A549 (cell line): ENCODE data around the gene KREMEN1. TPM values are rescaled to one million over a fixed set of nuclear protein-coding genes. Genes with fewer than 3 reads are reported as not detected.

Source experiments
- ATAC-seq, 2 experiments: fragments of 200-7000 bp in 1 of 2; fragments of >200 bp in 1 of 2; cut with Nextera tagmentation in 1 of 2; cut with Tn5 transposase in 1 of 2; 3 replicates each; pipeline versions ENCODE4 v1.8.0 to v1.9.1; 2018 to 2020; ENCODE audit warnings: mild to moderate bottlenecking in 1 of 2, moderate library complexity in 1 of 2
- CTCF ChIA-PET: fragments of 300-600 bp; sonication (Branson Sonifier 250); formaldehyde crosslinking; extraction: SDS; loops from one replicate; lab custom pipeline; 2021; ENCODE audit warnings: antibody characterized with exemption, inconsistent platforms; lab: Yijun Ruan, JAX
- POLR2A ChIA-PET: fragments of 350-600 bp; formaldehyde crosslinking; extraction: SDS; loops from one replicate; lab custom pipeline; 2021; ENCODE audit warnings: antibody characterized with exemption, inconsistent platforms; lab: Yijun Ruan, JAX
- DNase-seq, 2 experiments: peaks; one replicate each; pipeline versions ENCODE4 v3.0.0 to v3.0.0-alpha.2; 2011 to 2016; ENCODE audit warnings: low read depth in 1 of 2, low spot score in 1 of 2
- FAIRE-seq: peaks from 2 replicates; lab custom pipeline; 2011; peaks lifted over from hg19 to GRCh38; lab: Jason Lieb, UNC
- H3K27ac ChIP-seq, 2 experiments: fragments of >200 bp; sonication (Bioruptor Twin); formaldehyde crosslinking; 3 replicates each; pipeline ENCODE4 v1.5.1; 2016 to 2017
- H3K4me1 ChIP-seq: fragments of >200 bp; sonication (Bioruptor Twin); formaldehyde crosslinking; 3 replicates; pipeline ENCODE4 v1.6.1; 2016
- H3K4me2 ChIP-seq: fragments of >200 bp; sonication (Bioruptor Twin); formaldehyde crosslinking; 3 replicates; pipeline ENCODE4 v1.6.1; 2016
- H3K4me3 ChIP-seq: fragments of >200 bp; sonication (Bioruptor Twin); formaldehyde crosslinking; 3 replicates; pipeline ENCODE4 v1.5.1; 2016
- H3K9me3 ChIP-seq: fragments of >200 bp; sonication (Bioruptor Twin); formaldehyde crosslinking; 3 replicates; pipeline ENCODE4 v1.6.1; 2016
- BCL3 ChIP-seq: fragments of >200 bp; sonication (Bioruptor Twin); formaldehyde crosslinking; IDR thresholded peaks from 3 replicates; pipeline ENCODE4 v1.6.1; 2016
- CBX8 ChIP-seq: fragments of 200-600 bp; sonication (generic); IDR thresholded peaks from 2 replicates; pipeline ENCODE4 v1.6.1; 2016
- CHD2 ChIP-seq: fragments of 150-350 bp; IDR thresholded peaks from 2 replicates; pipeline ENCODE4 v1.6.1; 2014; ENCODE audit warnings: low read length; ENCODE audit not compliant: partially characterized antibody
- E2F6 ChIP-seq: IDR thresholded peaks from 2 replicates; pipeline ENCODE4 v1.6.1; 2012; ENCODE audit warnings: low read depth, borderline replicate concordance
- EHMT2 ChIP-seq: fragments of 200-600 bp; sonication (generic); IDR thresholded peaks from 2 replicates; pipeline ENCODE4 v1.6.1; 2016; ENCODE audit warnings: antibody characterized with exemption, low read depth, mild to moderate bottlenecking, moderate library complexity
- ELK1 ChIP-seq: fragments of 150-350 bp; IDR thresholded peaks from 2 replicates; pipeline ENCODE4 v1.6.1; 2014; ENCODE audit warnings: low read depth, mild to moderate bottlenecking, low read length
- FOSL2 ChIP-seq, 2 experiments: fragments of 450-650 bp in 1 of 2; fragments of >200 bp in 1 of 2; sonication (Bioruptor Twin) in 1 of 2; formaldehyde crosslinking; IDR thresholded peaks; 2 replicates each; pipeline versions ENCODE4 v1.5.0 to v1.6.1; 2016 to 2020; ENCODE audit warnings: mild to moderate bottlenecking in 1 of 2, moderate library complexity in 1 of 2
- HOXA7 ChIP-seq: fragments of 250-450 bp; sonication (Bioruptor Pico); IDR thresholded peaks from 2 replicates; pipeline ENCODE4 v1.5.0; 2020; ENCODE audit warnings: mild to moderate bottlenecking, moderate library complexity
- JUNB ChIP-seq: fragments of >200 bp; sonication (Bioruptor Twin); formaldehyde crosslinking; IDR thresholded peaks from 2 replicates; pipeline ENCODE4 v1.6.1; 2016
- MAFK ChIP-seq: fragments of 450-650 bp; IDR thresholded peaks from 2 replicates; pipeline ENCODE4 v1.6.1; 2014; ENCODE audit not compliant: partially characterized antibody
- PBX3 ChIP-seq: IDR thresholded peaks from 2 replicates; pipeline ENCODE4 v1.6.1; 2012
- PHF8 ChIP-seq: fragments of 200-600 bp; sonication (generic); IDR thresholded peaks from 2 replicates; pipeline ENCODE4 v1.6.1; 2016; ENCODE audit warnings: low read depth, mild to moderate bottlenecking, antibody characterized with exemption, moderate library complexity, borderline replicate concordance
- RCOR1 ChIP-seq: fragments of 150-350 bp; IDR thresholded peaks from 2 replicates; pipeline ENCODE4 v1.6.1; 2014; ENCODE audit warnings: antibody characterized with exemption, low read length, low read depth
- RFX5 ChIP-seq: fragments of 450-650 bp; IDR thresholded peaks from 2 replicates; pipeline ENCODE4 v1.7.1; 2014; ENCODE audit warnings: antibody characterized with exemption, mild to moderate bottlenecking, moderate library complexity
- RNF2 ChIP-seq: fragments of 200-600 bp; sonication (generic); IDR thresholded peaks from 2 replicates; pipeline ENCODE4 v1.6.1; 2016; ENCODE audit warnings: low read depth, mild to moderate bottlenecking, antibody characterized with exemption, moderate library complexity, borderline replicate concordance
- SMC3 ChIP-seq: fragments of >200 bp; sonication (Bioruptor Twin); formaldehyde crosslinking; IDR thresholded peaks from 3 replicates; pipeline ENCODE4 v1.6.1; 2018; ENCODE audit warnings: inconsistent platforms
- TP53 ChIP-seq: fragments of 250-450 bp; sonication (Bioruptor Pico); IDR thresholded peaks from 2 replicates; pipeline ENCODE4 v1.5.0; 2021; ENCODE audit warnings: mild to moderate bottlenecking, moderate library complexity
- ZC3H11A ChIP-seq: fragments of 450-650 bp; IDR thresholded peaks from 2 replicates; pipeline ENCODE4 v1.6.1; 2014; ENCODE audit warnings: antibody characterized with exemption, mild to moderate bottlenecking
- ZNF302 ChIP-seq: fragments of 250-450 bp; sonication (Bioruptor Pico); IDR thresholded peaks from 2 replicates; pipeline ENCODE4 v1.9.0; 2021; ENCODE audit warnings: inconsistent platforms, mild to moderate bottlenecking, moderate library complexity
- WGBS: methylation state at CpG from one replicate; pipeline ENCODE4 v1.1.6; 2017; ENCODE audit errors: missing lambda C conversion rate; 5-methylcytosine and 5-hydroxymethylcytosine counted together
- polyA plus RNA-seq, 4 experiments: library from polyadenylated mRNA; depleted of rRNA in 3 of 4; stranded (reverse); fragments of >200 nt; fragmentation: RNase III in 1 of 4; extraction: RNeasy Plus Mini Kit Qiagen cat#74134 plus additional on column Dnase treatment in 1 of 4; gene quantifications; 2 replicates in 3 of 4; 3 replicates in 1 of 4; pipeline ENCODE4 v1.2.3, GENCODE V29; 2011 to 2017
- TF ChIP-seq, protein P1 (sequence below): fragments of 450-650 bp; IDR thresholded peaks from 2 replicates; pipeline ENCODE4 v1.6.1; 2014; ENCODE audit warnings: antibody characterized with exemption
- TF ChIP-seq, protein P2 (sequence below): fragments of >200 bp; sonication (Bioruptor Twin); formaldehyde crosslinking; IDR thresholded peaks from 3 replicates; pipeline ENCODE4 v1.5.1; 2016

KREMEN1 gene
- polyA plus RNA-seq, 2 of the 4 experiments (the other 2 are of a cell fraction) = 1.7 to 2.5 TPM

- POLR2A ChIA-PET = no interaction called here
Measured at GRCh38 chr22:29151316-29151715, 78.5 kb downstream of the KREMEN1 start.

GRCh38 chr22:29152045-29152953 is 79.5 kb downstream of the KREMEN1 start:
- no peak overlapping the region for H3K4me2 ChIP-seq
- ATAC-seq = no peak

More at GRCh38 chr22:29151316-29151715, 78.5 kb downstream of the KREMEN1 start:
- DNase-seq (no peak), ATAC-seq (no peak), FAIRE-seq (no peak)
- CTCF ChIA-PET = interaction anchor here (1.5 kb wide), 1 partner anchor 94 kb away, joined by 6 read pairs; no protein-coding TSS in a partner anchor
- Histone ChIP-seq H3K9me3 (no peaks in the 10 kb centered on the region), H3K4me2 (no peak overlapping the region), H3K27ac (no peak overlapping the region), H3K4me3 (no peak overlapping the region), H3K4me1 (no peaks in the 10 kb centered on the region)
- whole genome bisulfite sequencing = 88% methylated on average over 7 of the region's 7 CpGs
- TF ChIP-seq SMC3 (no peak), ZC3H11A (no peak)

GRCh38 chr22:29152954-29153719 is 80.3 kb downstream of the KREMEN1 start:
- Histone ChIP-seq H3K27ac (no peak overlapping the region), H3K4me1 (no peaks in the 10 kb centered on the region), H3K9me3 (no peaks in the 10 kb centered on the region), H3K4me2 (no peak overlapping the region), H3K4me3 (no peak overlapping the region)
- TF ChIP-seq BCL3 = no peak
- no peak for TF ChIP-seq CHD2
- no peak for TF ChIP-seq CBX8
- TF ChIP-seq HOXA7 (CRISPR knock-in tag) = no peak
- TF ChIP-seq RNF2 = no peak
- TF ChIP-seq E2F6 = no peak
- no peak for TF ChIP-seq PHF8
- no peak for TF ChIP-seq JUNB
- no peak for TF ChIP-seq EHMT2
- TF ChIP-seq MAFK = no peak
- no peak for TF ChIP-seq FOSL2 (IDR thresholded peaks at IDR 0.05)
- no peak for TF ChIP-seq FOSL2 (CRISPR knock-in tag; IDR thresholded peaks at IDR 0.05)
- TF ChIP-seq, protein P1, sequence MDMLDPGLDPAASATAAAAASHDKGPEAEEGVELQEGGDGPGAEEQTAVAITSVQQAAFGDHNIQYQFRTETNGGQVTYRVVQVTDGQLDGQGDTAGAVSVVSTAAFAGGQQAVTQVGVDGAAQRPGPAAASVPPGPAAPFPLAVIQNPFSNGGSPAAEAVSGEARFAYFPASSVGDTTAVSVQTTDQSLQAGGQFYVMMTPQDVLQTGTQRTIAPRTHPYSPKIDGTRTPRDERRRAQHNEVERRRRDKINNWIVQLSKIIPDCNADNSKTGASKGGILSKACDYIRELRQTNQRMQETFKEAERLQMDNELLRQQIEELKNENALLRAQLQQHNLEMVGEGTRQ = no peak
- no peak for TF ChIP-seq ZNF302 (CRISPR knock-in tag)
- TF ChIP-seq TP53 (CRISPR knock-in tag) = no peak
- no peak for TF ChIP-seq RFX5
- no peak for TF ChIP-seq RCOR1
- TF ChIP-seq, protein P2, sequence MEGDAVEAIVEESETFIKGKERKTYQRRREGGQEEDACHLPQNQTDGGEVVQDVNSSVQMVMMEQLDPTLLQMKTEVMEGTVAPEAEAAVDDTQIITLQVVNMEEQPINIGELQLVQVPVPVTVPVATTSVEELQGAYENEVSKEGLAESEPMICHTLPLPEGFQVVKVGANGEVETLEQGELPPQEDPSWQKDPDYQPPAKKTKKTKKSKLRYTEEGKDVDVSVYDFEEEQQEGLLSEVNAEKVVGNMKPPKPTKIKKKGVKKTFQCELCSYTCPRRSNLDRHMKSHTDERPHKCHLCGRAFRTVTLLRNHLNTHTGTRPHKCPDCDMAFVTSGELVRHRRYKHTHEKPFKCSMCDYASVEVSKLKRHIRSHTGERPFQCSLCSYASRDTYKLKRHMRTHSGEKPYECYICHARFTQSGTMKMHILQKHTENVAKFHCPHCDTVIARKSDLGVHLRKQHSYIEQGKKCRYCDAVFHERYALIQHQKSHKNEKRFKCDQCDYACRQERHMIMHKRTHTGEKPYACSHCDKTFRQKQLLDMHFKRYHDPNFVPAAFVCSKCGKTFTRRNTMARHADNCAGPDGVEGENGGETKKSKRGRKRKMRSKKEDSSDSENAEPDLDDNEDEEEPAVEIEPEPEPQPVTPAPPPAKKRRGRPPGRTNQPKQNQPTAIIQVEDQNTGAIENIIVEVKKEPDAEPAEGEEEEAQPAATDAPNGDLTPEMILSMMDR = no peak
- no peak for TF ChIP-seq PBX3
- DNase-seq (no peak), FAIRE-seq (no peak), ATAC-seq (no peak)
- CTCF ChIA-PET = interaction anchor here (1.0 to 2.3 kb wide), 9 partner anchors 9 to 298 kb away, joined by 3 to 9 read pairs (median 7); no protein-coding TSS in a partner anchor
- POLR2A ChIA-PET = no interaction called here
- 86% methylated on average over 12 of the region's 12 CpGs for WGBS

More at GRCh38 chr22:29152045-29152953, 79.5 kb downstream of the KREMEN1 start:
- POLR2A ChIA-PET = no interaction called here
- H3K4me3 ChIP-seq = no peak overlapping the region
- WGBS = 85% methylated on average over 11 of the region's 13 CpGs
- no peaks in the 10 kb centered on the region for H3K9me3 ChIP-seq
- no peak overlapping the region for H3K27ac ChIP-seq
- DNase-seq (no peak), FAIRE-seq (no peak)
- H3K4me1 ChIP-seq = no peaks in the 10 kb centered on the region
- CTCF ChIA-PET = interaction anchor here (1.5 kb wide), 1 partner anchor 93 kb away, joined by 6 read pairs; no protein-coding TSS in a partner anchor
- TF ChIP-seq MAFK = peak; percentile 51
- TF ChIP-seq ELK1 = no peak
